NCI-H446 (cell line): Measurements from ENCODE around the gene ZNF445.
"Not testable (repeated sequence)": the region's sequence is repeated elsewhere in the genome, so short reads cannot be mapped to it uniquely, and the experiment has no call there.

Experiments
- DNase-seq, 2 experiments: peaks; one replicate each; lab custom pipeline; 2025; lab: John Stamatoyannopoulos, UW

Gene ZNF445

DNA sequence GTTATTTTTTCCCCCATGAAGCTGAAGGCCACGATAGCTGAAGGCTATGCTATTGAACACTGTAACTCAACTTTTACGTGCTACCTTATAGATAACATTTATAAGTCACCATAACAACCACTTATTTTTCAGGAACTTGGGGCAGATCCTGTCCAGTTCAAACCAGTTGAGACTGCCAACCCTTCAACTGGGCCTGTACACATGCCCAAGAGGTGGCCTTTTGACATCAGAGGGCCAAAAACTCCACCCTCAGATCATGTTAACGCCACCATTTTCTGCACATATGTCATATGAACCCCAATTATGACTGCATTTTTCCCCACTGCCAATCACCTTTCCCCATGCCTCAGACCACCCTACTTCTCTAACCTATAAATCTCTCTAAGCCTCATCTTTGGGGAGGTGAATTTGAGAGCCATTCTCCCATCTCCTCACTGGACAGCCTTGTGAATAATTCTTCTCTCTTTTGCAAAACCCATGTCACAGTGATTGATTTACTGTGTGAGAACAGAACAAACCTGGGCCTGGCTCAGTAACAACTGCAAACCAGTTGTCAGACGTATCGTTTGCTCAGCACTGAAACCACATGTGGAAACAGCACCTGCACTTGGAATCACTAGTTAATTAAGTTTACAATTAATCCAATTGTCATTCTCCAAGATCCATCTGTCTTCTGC lies 42.5 kb downstream of the ZNF445 start:
- DNase-seq = no peak

- no peak for DNase-seq
Observed at GRCh38 chr3:44430466-44430865, 47.0 kb downstream of the ZNF445 start.

GRCh38 chr3:44429459-44429858 lies 48.0 kb downstream of the ZNF445 start:
- no peak for DNase-seq

DNA sequence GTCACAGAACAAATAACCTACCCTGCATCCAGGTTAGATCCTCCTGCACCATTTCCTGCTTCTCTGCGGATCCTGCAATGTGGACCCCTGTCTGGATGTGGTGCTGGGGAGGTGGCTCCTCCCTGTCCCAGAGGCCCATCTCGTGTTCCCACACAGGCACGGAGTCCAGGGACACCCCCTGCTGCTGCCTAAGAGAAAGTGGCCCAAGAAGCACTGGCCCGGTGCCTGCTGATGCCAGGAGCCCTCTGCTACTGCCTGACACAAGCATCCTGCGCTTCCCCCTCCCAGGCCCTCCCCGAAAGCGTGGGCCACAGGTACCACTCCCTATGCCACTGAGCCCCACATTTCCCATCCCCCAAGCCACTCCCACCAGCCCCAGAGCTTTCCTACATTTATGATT lies 48.6 kb downstream of the ZNF445 start:
- DNase-seq = no peak

DNA sequence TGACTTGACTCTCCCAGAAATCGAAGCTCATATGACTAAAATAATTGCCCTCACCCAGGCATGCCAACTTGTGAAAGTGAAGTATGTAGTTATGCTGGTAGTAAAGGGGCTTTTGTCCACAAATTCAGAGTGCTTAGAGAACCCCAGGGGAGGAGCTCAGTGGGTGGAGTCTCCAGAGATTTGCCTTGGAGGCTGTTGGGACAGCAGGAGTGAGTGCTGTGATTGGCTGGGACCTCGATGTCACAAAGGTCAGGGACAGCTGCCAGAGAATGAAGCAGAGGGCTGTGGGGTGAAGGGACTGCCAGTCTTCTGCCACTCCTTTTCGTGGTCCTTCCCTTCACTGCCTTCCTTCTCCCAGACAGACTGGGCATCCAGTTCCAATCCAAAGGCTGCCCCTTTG lies 49.8 kb downstream of the ZNF445 start:
- no peak for DNase-seq

GRCh38 chr3:44424758-44425157 lies 52.7 kb downstream of the ZNF445 start:
- DNase-seq = no peak

DNA sequence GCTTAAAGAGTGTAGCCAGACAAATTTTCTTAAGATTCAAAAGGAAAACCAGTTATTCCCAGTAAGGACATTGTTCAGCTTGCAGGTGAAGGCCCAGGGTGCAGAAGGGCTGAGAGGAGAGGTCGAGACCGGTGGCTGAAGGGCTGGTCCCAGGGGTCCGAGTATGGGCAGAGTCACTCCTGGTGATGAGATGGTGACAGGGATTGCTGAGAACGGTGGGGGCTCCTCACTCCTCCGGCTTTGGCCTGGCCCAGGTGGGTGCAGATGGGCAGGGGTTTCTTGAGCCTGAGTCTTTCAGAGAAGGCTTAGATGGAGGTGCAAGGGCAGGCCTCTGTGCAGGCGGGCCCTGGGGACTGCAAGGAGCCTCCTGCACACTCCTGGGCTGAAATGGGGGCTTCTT lies 56.2 kb downstream of the ZNF445 start:
- no peak for DNase-seq

DNA sequence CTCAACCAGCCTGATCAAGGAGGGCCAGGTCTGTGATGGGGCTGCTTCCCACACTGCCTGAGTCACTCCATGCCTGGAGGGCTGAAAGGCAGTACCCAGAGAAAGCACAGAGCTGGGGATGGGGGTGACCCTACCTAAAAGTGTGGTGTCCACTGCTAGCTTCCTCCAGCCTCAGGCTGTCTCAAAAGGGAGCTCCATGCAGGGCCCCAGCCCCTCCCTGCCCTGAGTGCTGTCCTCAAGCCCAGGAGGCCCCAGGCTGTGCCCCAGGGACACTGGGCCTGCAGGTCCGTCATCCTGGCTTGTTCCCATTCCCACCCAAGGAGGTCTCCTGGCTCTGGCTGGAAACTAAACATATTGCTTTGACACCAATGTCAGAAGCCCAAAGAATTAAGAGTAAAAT lies 56.8 kb downstream of the ZNF445 start:
- no peak for DNase-seq

- no peak for DNase-seq
Observed at GRCh38 chr3:44419923-44420650, 57.4 kb downstream of the ZNF445 start.

GRCh38 chr3:44419116-44419922 lies 58.2 kb downstream of the ZNF445 start:
- no peak for DNase-seq

DNA sequence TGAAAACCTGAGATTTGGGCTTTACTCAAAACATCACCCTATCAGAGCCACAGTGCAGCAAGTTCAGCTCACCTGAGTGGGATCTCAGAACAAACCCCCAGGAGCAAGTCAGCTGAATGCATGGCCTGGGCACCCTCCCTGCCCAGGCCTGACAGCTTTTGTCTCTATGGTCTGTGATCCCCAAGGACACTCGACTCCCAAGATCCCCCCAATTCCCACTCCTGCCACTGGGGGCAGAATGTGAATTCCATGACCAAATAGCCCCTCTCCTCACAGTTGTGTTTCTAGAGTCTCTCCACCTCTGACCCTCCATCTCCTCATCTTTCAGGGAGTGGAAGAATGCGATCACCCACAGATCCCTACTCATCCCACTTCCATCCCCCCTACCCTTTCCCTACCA lies 58.9 kb downstream of the ZNF445 start:
- DNase-seq = no peak

- not testable (repeated sequence) for DNase-seq
Observed at GRCh38 chr3:44418118-44418517, 59.4 kb downstream of the ZNF445 start.

- no peak for DNase-seq
Observed at GRCh38 chr3:44416031-44417030, 61.1 kb downstream of the ZNF445 start.

DNA sequence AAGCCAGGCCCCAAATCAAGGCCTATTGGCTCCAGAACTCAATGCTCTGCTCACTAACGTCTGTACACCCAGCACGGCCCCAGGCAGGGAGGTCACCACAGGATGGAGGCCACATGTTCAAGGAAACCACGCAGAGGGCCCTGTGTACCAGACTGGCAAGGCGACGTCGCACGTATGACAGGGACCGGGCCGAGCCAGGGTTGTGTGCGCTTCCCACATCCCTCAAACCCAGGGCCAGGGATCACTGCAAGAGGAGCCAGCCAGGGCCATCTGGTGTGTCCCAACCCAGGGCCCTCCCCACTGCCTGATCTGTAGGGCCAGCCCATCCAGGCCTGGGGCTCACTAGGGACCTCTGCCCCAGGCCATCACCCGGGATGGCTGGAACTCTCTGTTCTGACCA lies 62.0 kb downstream of the ZNF445 start:
- no peak for DNase-seq

GRCh38 chr3:44414517-44415090 lies 62.9 kb downstream of the ZNF445 start:
- no peak for DNase-seq

DNA sequence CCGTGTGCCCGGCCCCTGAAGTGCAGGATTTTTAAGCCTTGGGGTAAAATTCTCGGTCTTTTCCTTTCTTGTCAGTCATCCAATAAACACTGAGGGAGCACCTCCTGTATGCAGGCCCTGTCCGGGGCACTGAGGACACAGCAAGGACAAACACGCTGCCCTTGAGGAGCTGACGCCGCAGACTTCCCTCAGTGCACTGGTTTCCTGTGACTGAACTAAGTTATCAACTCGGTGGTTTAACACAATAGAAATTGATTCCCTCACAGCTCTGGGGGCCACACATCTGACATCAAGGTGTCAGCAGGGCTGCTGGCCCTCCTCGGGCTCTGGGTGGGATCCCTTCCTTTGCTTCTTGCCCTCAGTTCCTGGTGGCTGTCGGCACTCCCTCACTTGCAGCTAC lies 65.1 kb downstream of the ZNF445 start:
- no peak for DNase-seq

- no peak for DNase-seq
Observed at GRCh38 chr3:44411031-44411645, 66.3 kb downstream of the ZNF445 start.

DNA sequence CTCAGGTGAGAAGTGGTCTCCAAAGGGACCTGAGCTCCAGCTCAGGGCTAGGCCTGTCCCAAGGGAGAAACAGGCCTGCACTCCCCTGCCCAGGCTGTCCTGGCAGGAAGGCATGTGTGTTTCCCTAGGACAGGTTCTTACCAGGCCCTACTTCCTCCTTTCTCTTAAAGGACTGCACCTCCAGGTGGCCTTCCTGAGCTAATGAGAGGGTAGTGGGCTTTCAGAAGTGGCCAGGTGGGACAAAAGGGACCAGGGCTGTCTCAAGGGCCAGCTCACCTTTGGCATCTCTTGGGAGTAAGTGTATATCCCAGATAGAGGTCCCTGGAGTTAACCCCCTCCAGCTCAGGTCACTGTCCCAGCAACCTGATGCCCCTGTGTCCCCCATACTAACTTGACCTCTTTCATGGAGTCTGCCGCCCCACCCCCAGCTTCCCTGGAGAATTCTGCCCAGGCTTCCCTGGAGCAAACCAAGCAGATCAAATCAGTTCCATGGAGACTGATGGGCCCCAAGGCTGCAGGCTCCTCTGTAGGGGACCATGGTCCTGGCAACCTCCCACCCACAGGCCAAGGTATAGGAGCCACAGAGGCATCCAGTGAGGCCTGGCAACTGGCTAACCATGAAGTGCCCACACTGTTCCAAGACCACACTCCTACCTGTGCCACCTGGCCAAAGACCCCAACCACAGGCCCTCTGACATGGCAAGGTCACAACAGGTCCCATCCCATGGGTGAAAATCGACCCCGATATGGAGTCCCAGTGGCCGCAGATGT lies 67.6 kb downstream of the ZNF445 start:
- DNase-seq = no peak

DNA sequence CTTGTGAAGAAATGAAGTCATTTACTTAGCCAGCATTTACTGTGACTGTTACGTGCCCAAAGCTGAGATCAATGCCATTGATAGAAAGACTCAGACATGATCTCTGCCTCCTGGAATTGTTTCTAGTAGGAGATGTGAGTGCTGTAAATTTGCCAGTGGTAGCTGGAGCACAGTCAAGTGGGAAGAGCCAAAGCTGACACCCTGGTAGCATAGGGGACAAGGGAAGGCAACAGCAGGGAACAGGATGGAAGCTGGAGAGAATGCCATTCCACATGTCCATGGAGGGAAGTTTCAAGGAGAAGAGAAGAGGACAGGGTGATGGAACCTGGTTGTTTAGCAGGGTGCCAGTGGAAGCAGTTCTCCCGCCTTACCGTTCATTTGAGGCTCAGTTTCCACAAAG lies 74.9 kb downstream of the ZNF445 start:
- no peak for DNase-seq

DNA sequence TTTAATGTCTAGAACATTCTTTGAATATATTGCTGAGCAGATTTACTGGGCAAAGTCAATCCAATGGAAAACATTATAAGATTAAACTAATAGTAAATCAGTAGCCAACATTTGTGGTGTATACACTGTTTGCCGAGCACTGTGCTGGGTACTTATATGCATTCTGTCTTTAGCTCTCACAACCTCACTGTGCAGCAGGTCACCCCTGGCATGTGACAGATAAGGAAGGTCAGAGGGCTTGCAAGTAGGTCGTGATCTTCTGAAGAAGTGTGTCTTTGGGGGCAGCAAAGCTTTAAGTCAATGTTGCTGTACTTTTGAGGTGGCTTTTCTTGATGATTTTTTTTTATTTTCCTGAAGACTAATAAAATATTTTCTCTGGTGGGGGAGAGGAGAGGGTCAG lies 76.7 kb downstream of the ZNF445 start:
- no peak for DNase-seq
